H1 (cell line): ENCODE results near the gene CST6. TPM values are rescaled to one million over a fixed set of nuclear protein-coding genes. Genes with fewer than 3 reads are reported as not detected.

Experiments used
- CTCF ChIA-PET: fragments of 300-600 bp; sonication (Branson Sonifier 250); formaldehyde crosslinking; loops from one replicate; lab custom pipeline; 2021; ENCODE audit not compliant: partially characterized antibody; lab: Charles Lee
- POLR2A ChIA-PET: fragments of 300-600 bp; sonication (Branson Sonifier 250); formaldehyde crosslinking; loops from one replicate; lab custom pipeline; 2021; ENCODE audit warnings: inconsistent platforms; ENCODE audit not compliant: partially characterized antibody; lab: Charles Lee
- DNase-seq, 2 experiments: peaks; one replicate each; pipeline versions ENCODE4 v3.0.0 to v3.0.0-alpha.2; 2010 to 2022; ENCODE audit warnings: low spot score in 2 of 2, low read depth in 1 of 2, mixed read lengths in 1 of 2
- FAIRE-seq: peaks from 2 replicates; lab custom pipeline; 2011; peaks lifted over from hg19 to GRCh38; lab: Jason Lieb, UNC
- H2AFZ ChIP-seq: 2 replicates; pipeline ENCODE4 v1.8.1; 2012; ENCODE audit warnings: low read length, inconsistent platforms
- H2AK5ac ChIP-seq: 2 replicates; pipeline ENCODE4 v1.6.1; 2013; ENCODE audit warnings: low read depth, low read length
- H2BK120ac ChIP-seq: replicated peaks from 2 replicates; pipeline ENCODE3; 2013; ENCODE audit warnings: low read depth, low read length, inconsistent platforms
- H2BK12ac ChIP-seq: 2 replicates; pipeline ENCODE4 v1.6.1; 2013; ENCODE audit warnings: low read depth, low read length
- H2BK15ac ChIP-seq: 2 replicates; pipeline ENCODE4 v1.6.1; 2013; ENCODE audit warnings: low read length
- H2BK20ac ChIP-seq: 2 replicates; pipeline ENCODE4 v1.6.1; 2013; ENCODE audit warnings: low read length
- H2BK5ac ChIP-seq: 2 replicates; pipeline ENCODE4 v1.6.1; 2013; ENCODE audit warnings: low read depth, low read length
- H3K14ac ChIP-seq: 2 replicates; pipeline ENCODE4 v1.6.1; 2013; ENCODE audit warnings: inconsistent platforms; ENCODE audit not compliant: insufficient read length
- H3K18ac ChIP-seq: 2 replicates; pipeline ENCODE4 v1.6.1; 2013; ENCODE audit warnings: low read length; ENCODE audit errors: extremely low read depth
- H3K23ac ChIP-seq: 2 replicates; pipeline ENCODE4 v1.6.1; 2013; ENCODE audit warnings: inconsistent platforms; ENCODE audit not compliant: insufficient read length
- H3K23me2 ChIP-seq: 2 replicates; pipeline ENCODE4 v1.6.1; 2013; ENCODE audit warnings: low read depth, low read length
- H3K27ac ChIP-seq: 2 replicates; pipeline ENCODE4 v1.6.1; 2011; ENCODE audit warnings: low read depth, low read length, inconsistent platforms
- H3K27me3 ChIP-seq, 4 experiments: replicated peaks in 1 of 4; 1 replicate in 1 of 4; 2 replicates in 3 of 4; pipeline versions ENCODE4 v1.6.1 to v1.8.1; 2011 to 2013; ENCODE audit warnings: low read length in 3 of 4, mild to moderate bottlenecking in 3 of 4, inconsistent platforms in 2 of 4, mixed read lengths in 2 of 4, moderate library complexity in 1 of 4; ENCODE audit not compliant: control insufficient read depth in 3 of 4, insufficient read depth in 3 of 4; ENCODE audit errors: extremely low read depth in 1 of 4
- H3K36me3 ChIP-seq, 4 experiments: 2 replicates each; pipeline versions ENCODE4 v1.6.1 to v1.8.1; 2011 to 2013; ENCODE audit warnings: mild to moderate bottlenecking in 4 of 4, low read length in 3 of 4, moderate library complexity in 2 of 4, control low read depth in 1 of 4, inconsistent platforms in 1 of 4; ENCODE audit not compliant: insufficient read depth in 4 of 4, control insufficient read depth in 2 of 4
- H3K4ac ChIP-seq: replicated peaks from 2 replicates; pipeline ENCODE3; 2013; ENCODE audit warnings: low read length, low read depth, mixed read lengths, inconsistent platforms; ENCODE audit not compliant: insufficient read length
- H3K4me1 ChIP-seq, 4 experiments: replicated peaks in 1 of 4; 1 replicate in 1 of 4; 2 replicates in 3 of 4; pipeline versions ENCODE4 v1.6.1 to v1.8.1; 2011 to 2013; ENCODE audit warnings: low read length in 3 of 4, inconsistent platforms in 2 of 4, mixed read lengths in 1 of 4; ENCODE audit not compliant: insufficient read depth in 4 of 4, control insufficient read depth in 3 of 4
- H3K4me2 ChIP-seq, 2 experiments: 2 replicates each; pipeline versions ENCODE4 v1.6.1 to v1.8.1; 2011 to 2013; ENCODE audit warnings: low read depth in 2 of 2, low read length in 2 of 2, control low read depth in 1 of 2, inconsistent platforms in 1 of 2, mild to moderate bottlenecking in 1 of 2; ENCODE audit not compliant: insufficient read depth in 1 of 2
- H3K4me3 ChIP-seq, 4 experiments: fragments of 200-600, 300-600 bp in 1 of 4; sonication (generic), shearing (Covaris generic), sonication (Bioruptor Twin) in 1 of 4; 2 replicates each; pipeline versions ENCODE4 v1.5.1 to v1.8.1; 2011 to 2016; ENCODE audit warnings: low read length in 4 of 4, low read depth in 3 of 4, control low read depth in 2 of 4, inconsistent platforms in 2 of 4, mild to moderate bottlenecking in 2 of 4, mixed read lengths in 1 of 4, moderate library complexity in 1 of 4; ENCODE audit not compliant: insufficient read depth in 2 of 4; ENCODE audit errors: extremely low read depth in 1 of 4
- H3K56ac ChIP-seq: replicated peaks from 2 replicates; pipeline ENCODE3; 2013; ENCODE audit warnings: low read depth, mild to moderate bottlenecking, mixed read lengths, low read length, inconsistent platforms; ENCODE audit not compliant: insufficient read length
- H3K79me1 ChIP-seq: 2 replicates; pipeline ENCODE4 v1.6.1; 2013; ENCODE audit warnings: low read depth, low read length, control low read depth
- H3K79me2 ChIP-seq, 2 experiments: 2 replicates each; pipeline versions ENCODE4 v1.6.1 to v1.8.1; 2012 to 2013; ENCODE audit warnings: low read length in 2 of 2, mild to moderate bottlenecking in 2 of 2, inconsistent platforms in 1 of 2; ENCODE audit not compliant: insufficient read depth in 2 of 2, control insufficient read depth in 1 of 2
- H3K9ac ChIP-seq, 4 experiments: replicated peaks in 1 of 4; 1 replicate in 1 of 4; 2 replicates in 3 of 4; pipeline versions ENCODE4 v1.6.1 to v1.8.1; 2011 to 2013; ENCODE audit warnings: low read depth in 3 of 4, low read length in 3 of 4, control low read depth in 2 of 4, mild to moderate bottlenecking in 2 of 4, moderate library complexity in 2 of 4, inconsistent platforms in 1 of 4; ENCODE audit errors: extremely low read depth in 1 of 4
- H3K9me3 ChIP-seq, 2 experiments: 2 replicates each; pipeline versions ENCODE4 v1.6.1 to v1.8.1; 2012 to 2013; ENCODE audit warnings: mild to moderate bottlenecking in 2 of 2, moderate library complexity in 2 of 2, control low read depth in 1 of 2, inconsistent platforms in 1 of 2, low read depth in 1 of 2, low read length in 1 of 2, mixed read lengths in 1 of 2; ENCODE audit not compliant: insufficient read depth in 2 of 2
- H4K20me1 ChIP-seq, 2 experiments: replicated peaks in 1 of 2; 2 replicates each; pipeline versions ENCODE3 to v1.8.1; 2011 to 2013; ENCODE audit warnings: inconsistent platforms in 2 of 2, low read length in 2 of 2, mild to moderate bottlenecking in 1 of 2; ENCODE audit not compliant: insufficient read depth in 2 of 2, control insufficient read depth in 1 of 2
- H4K5ac ChIP-seq: 2 replicates; pipeline ENCODE4 v1.6.1; 2013; ENCODE audit warnings: low read length, low read depth, mixed read lengths, inconsistent platforms; ENCODE audit not compliant: insufficient read length
- H4K8ac ChIP-seq: 2 replicates; pipeline ENCODE4 v1.8.0; 2013; ENCODE audit warnings: mild to moderate bottlenecking, moderate library complexity, low read length, inconsistent platforms; ENCODE audit not compliant: insufficient read depth; ENCODE audit errors: extremely low read depth
- H4K91ac ChIP-seq: replicated peaks from 2 replicates; pipeline ENCODE3; 2013; ENCODE audit warnings: low read length, mixed read lengths, inconsistent platforms; ENCODE audit not compliant: insufficient read length
- ATF2 ChIP-seq: IDR thresholded peaks from 2 replicates; pipeline ENCODE4 v1.6.1; 2012; ENCODE audit warnings: low read length, inconsistent platforms
- E2F6 ChIP-seq: IDR thresholded peaks from 2 replicates; pipeline ENCODE4 v1.6.1; 2012; ENCODE audit warnings: inconsistent platforms
- EP300 ChIP-seq, 2 experiments: IDR thresholded peaks; 1 replicate in 1 of 2; 2 replicates in 1 of 2; pipeline ENCODE4 v1.6.1; 2011 to 2012; ENCODE audit warnings: low read depth in 2 of 2, low read length in 2 of 2, mild to moderate bottlenecking in 2 of 2, borderline replicate concordance in 1 of 2, inconsistent platforms in 1 of 2, moderate library complexity in 1 of 2
- GTF2F1 ChIP-seq: IDR thresholded peaks from 2 replicates; pipeline ENCODE4 v1.6.1; 2012; ENCODE audit warnings: low read depth, low read length, improper control_type of control experiment, borderline replicate concordance
- KDM1A ChIP-seq: fragments of 200-600, 300-600 bp; sonication (generic); IDR thresholded peaks from 2 replicates; pipeline ENCODE4 v1.7.1; 2016; ENCODE audit warnings: mild to moderate bottlenecking, low read length, borderline replicate concordance
- SIRT6 ChIP-seq: IDR thresholded peaks from one replicate; pipeline ENCODE4 v1.7.1; 2012; ENCODE audit warnings: low read length, inconsistent platforms
- SP2 ChIP-seq: IDR thresholded peaks from 2 replicates; pipeline ENCODE4 v1.6.1; 2012; ENCODE audit warnings: mild to moderate bottlenecking, low read length, inconsistent platforms
- SRF ChIP-seq: IDR thresholded peaks from 2 replicates; pipeline ENCODE4 v1.6.1; 2011; ENCODE audit warnings: mild to moderate bottlenecking, low read depth, low read length, moderate library complexity
- SUZ12 ChIP-seq: fragments of 200-600 bp; sonication (generic); IDR thresholded peaks from 2 replicates; pipeline ENCODE4 v1.6.1; 2012; ENCODE audit warnings: mild to moderate bottlenecking, inconsistent platforms, low read length, moderate library complexity, mixed read lengths
- TAF1 ChIP-seq: IDR thresholded peaks from 2 replicates; pipeline ENCODE4 v1.6.1; 2011; ENCODE audit warnings: mild to moderate bottlenecking, low read depth, low read length
- WGBS, 2 experiments: shearing (Covaris generic) in 1 of 2; methylation state at CpG; one replicate each; pipeline versions ENCODE4 v1.1.6 to v1.1.7; 2013 to 2015; ENCODE audit warnings: low lambda C conversion rate in 2 of 2, mixed read lengths in 2 of 2, inconsistent platforms in 1 of 2, low coverage in 1 of 2, missing lambda C conversion rate in 1 of 2; ENCODE audit not compliant: insufficient replicate concordance in 2 of 2, insufficient coverage in 1 of 2, insufficient read length in 1 of 2; ENCODE audit errors: extremely low coverage in 1 of 2, missing lambda C conversion rate in 1 of 2; 5-methylcytosine and 5-hydroxymethylcytosine counted together
- polyA plus RNA-seq, 7 experiments: library from polyadenylated mRNA; depleted of rRNA in 3 of 7; stranded (reverse) in 5 of 7; unstranded in 2 of 7; fragments of >200 nt in 5 of 7; fragments of 200-250 nt in 2 of 7; gene quantifications; 1 replicate in 5 of 7; 2 replicates in 1 of 7; 4 replicates in 1 of 7; pipeline versions ENCODE4 v1.2.1 to v1.2.3, GENCODE V29; 2011 to 2013; ENCODE audit warnings: missing spikeins in 2 of 7, mixed read lengths in 2 of 7
- total RNA-seq: library from RNA; stranded (reverse); fragmentation: NEBNext Ultra II Directional; extraction: Animal tissue kit (Norgen Biotek cat#: 25700); gene quantifications from 2 replicates; pipeline ENCODE4 v1.2.1, GENCODE V29; 2021

The CST6 gene
- total and polyA plus RNA-seq, 2 of the 8 experiments (the other 6 are each of a cell fraction or from before 2014, with no cell fraction given), result 1.6 to 7.6 TPM

- Histone ChIP-seq H2AFZ (peak overlapping the region; percentile 79; the same call in 1 of the 2 replicates), H4K8ac (peak overlapping the region; percentile 58; the same call in 1 of the 2 replicates), H3K36me3 (no peaks in the 10 kb centered on the region), H3K4ac (no peak overlapping the region), H3K27ac (no peak overlapping the region), H2BK12ac (no peak overlapping the region), H2AK5ac (no peak overlapping the region), H2BK20ac (no peak overlapping the region), H4K91ac (no peak overlapping the region), H2BK120ac (no peak overlapping the region), H3K79me1 (no peaks in the 10 kb centered on the region), H4K20me1 (peaks cover 0 to 1% of the 10 kb centered on the region in 2 experiments), H3K23ac (no peak overlapping the region), H3K79me2 (no peaks in the 10 kb centered on the region), H3K18ac (no peak overlapping the region), H2BK15ac (no peak overlapping the region; the same call in 1 of the 2 replicates), H3K9me3 (no peaks in the 10 kb centered on the region), H3K4me2 (peak overlapping the region; percentile 49 to 66), H3K4me3 (peak overlapping the region; percentile 2 to 54 (median 36); a peak in 6 of 8 replicates), H3K14ac (no peak overlapping the region), H4K5ac (no peak overlapping the region), H3K4me1 (peaks cover 0 to 20% (median 9%) of the 10 kb centered on the region in 4 experiments; a peak in 5 of 7 replicates), H2BK5ac (no peak overlapping the region), H3K9ac (no peak overlapping the region), H3K56ac (no peak overlapping the region), H3K23me2 (peaks cover 2% of the 10 kb centered on the region; the same call in 1 of the 2 replicates), H3K27me3 (peaks cover 6 to 26% (median 24%) of the 10 kb centered on the region in 4 experiments)
- no peak for DNase-seq
- ChIA-PET POLR2A (interaction anchor here (1.3 to 3.5 kb wide), 4 partner anchors 9 to 120 kb away, joined by 3 to 15 read pairs (median 4); partner anchors contain the start of genes BANF1, CCDC85B and EIF1AD), CTCF (interaction anchor here (1.1 to 6.4 kb wide), 8 partner anchors 9 to 142 kb away, joined by 3 to 35 read pairs (median 6); partner anchors contain the start of gene PACS1)
- WGBS, 2 experiments, result 65% methylated on average over 12 of the region's 14 CpGs; no CpG with 5 or more reads in 1 of the 2 experiments
- FAIRE-seq, result no peak
- TF ChIP-seq E2F6, result no peak
- no peak for TF ChIP-seq SIRT6
- no peak for TF ChIP-seq SP2
- TF ChIP-seq EP300 (IDR thresholded peaks at IDR 0.05; ENCODE audit: borderline replicate concordance in 1 of 2, low read depth in 2 of 2, low read length in 2 of 2), result no peak
- TF ChIP-seq SUZ12, result peak; percentile 60; the same call in 1 of the 2 replicates
- no peak for TF ChIP-seq SRF
- TF ChIP-seq ATF2, result no peak
- TF ChIP-seq KDM1A, result peak; percentile 86; the same call in 1 of the 2 replicates
- no peak for TF ChIP-seq GTF2F1
- no peak for TF ChIP-seq TAF1
Observed at GRCh38 chr11:66011239-66011784, 496 bp upstream of the CST6 start.
